WI38 (cell line): Measurements from ENCODE around the gene NPAS2.

ENCODE experiments used
- H3K4me3 ChIP-seq: 2 replicates; pipeline ENCODE4 v1.5.1; 2011; ENCODE audit warnings: low read depth, mild to moderate bottlenecking, control low read depth, low read length
- CTCF ChIP-seq: IDR thresholded peaks from 2 replicates; pipeline ENCODE4 v1.5.1; 2012; ENCODE audit warnings: low read depth, mild to moderate bottlenecking, control low read depth, low read length

Gene NPAS2

GRCh38 chr2:100935372-100935752, 115.4 kb downstream of the NPAS2 start:
- TF ChIP-seq CTCF = no peak

DNA sequence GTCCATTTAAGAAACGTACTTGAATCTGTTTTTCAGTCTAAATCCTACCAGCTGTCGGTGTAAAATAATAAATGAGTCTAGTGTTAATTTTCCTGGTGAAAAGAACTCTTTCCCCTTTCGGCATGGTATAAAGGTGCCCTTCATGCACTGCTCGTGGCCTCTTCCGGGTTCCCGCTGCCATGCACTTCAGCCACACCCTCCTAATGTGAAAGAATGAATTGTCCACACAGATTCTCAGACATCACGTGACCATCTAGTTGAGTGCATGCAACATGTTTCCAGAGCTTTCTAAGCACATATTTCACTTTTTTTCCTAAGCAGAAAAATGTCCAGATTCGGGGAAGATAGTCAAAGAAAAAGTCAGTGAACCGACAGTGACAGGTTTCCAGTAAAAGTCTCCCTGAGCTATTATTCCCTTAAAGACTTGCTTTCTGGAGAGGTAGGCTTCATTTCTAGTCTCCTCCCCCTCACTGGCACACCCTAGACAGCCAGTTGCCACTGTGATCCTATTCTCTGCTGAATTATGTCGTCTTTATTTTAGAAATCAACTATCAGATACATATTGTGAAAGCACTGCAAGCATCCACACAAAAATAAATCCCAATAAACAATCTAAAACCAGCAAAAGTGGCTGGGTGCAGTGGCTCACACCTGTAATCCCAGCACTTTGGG, 116.3 kb downstream of the NPAS2 start:
- H3K4me3 ChIP-seq = no peak overlapping the region
- TF ChIP-seq CTCF = no peak

More at GRCh38 chr2:100935372-100935752, 115.4 kb downstream of the NPAS2 start:
- no peak overlapping the region for H3K4me3 ChIP-seq

GRCh38 chr2:100936972-100937542, 117.1 kb downstream of the NPAS2 start:
- H3K4me3 ChIP-seq = no peak overlapping the region
- TF ChIP-seq CTCF = no peak

DNA sequence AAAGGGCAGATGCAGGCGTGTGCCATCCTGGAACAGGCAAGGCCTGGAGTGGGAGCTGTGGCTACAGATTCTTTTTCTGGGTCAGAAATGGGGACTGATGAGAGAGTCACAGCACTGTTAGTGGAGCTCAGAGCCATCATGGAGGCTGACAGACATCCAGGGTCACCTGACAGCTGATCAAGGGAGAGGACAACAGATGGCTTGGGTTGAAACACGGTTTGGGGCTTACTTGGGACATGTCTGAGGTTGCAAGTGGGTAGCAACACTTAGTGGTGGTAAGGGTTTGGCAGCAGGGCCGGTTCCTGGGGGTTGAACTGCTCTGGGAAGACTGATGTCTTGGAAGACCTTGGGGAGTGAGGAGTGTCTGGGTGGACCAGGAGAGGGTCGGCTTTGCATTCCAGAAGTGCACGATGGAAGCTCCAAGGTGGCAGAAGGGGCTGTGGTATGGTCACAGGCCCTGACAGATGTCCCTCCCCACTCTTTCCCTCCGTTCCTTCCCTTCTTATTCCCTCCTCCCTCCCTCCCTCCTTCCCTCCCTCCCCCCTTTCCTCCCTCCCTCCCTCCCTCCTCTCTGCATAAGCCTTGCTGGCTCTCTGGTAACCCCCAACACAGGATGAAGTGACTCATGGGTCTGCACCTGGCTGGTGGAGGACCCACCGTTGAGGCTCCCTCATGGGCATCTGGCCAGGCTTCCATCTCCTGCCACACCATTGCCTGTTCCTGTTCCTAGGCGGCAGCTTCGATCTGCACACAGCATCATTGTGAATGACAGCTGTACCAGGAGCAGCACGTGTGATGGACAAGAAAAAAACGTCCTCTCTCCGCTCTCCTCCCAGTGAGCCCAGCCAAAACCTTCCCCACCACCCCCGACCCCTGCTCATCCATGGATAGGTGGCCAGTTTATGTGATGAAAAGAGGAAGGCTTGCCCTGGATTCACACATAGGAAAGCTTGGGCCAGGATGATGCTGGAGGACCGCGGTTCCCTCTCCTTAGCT, 118.4 kb downstream of the NPAS2 start:
- no peak for TF ChIP-seq CTCF
- no peak overlapping the region for H3K4me3 ChIP-seq

DNA sequence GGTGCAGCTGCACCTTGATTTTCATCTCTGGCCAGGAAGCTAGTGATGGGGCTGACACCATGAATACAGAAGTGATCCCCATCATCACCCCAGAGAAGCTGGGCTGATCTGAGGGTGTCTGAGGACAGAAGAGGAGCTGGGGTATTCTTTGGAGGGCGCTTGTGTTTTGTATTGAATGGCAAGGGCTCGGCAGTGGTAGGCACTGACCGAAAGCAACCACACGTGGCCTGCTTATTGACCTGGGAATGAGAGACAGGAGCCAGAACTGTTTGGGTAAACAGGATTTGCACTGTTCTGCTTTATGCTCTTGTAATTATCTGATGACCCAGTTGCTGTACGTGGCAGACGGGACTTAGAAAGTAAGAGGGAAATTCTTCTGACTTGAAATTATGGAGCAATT, 119.5 kb downstream of the NPAS2 start:
- no peak overlapping the region for H3K4me3 ChIP-seq
- no peak for TF ChIP-seq CTCF

DNA sequence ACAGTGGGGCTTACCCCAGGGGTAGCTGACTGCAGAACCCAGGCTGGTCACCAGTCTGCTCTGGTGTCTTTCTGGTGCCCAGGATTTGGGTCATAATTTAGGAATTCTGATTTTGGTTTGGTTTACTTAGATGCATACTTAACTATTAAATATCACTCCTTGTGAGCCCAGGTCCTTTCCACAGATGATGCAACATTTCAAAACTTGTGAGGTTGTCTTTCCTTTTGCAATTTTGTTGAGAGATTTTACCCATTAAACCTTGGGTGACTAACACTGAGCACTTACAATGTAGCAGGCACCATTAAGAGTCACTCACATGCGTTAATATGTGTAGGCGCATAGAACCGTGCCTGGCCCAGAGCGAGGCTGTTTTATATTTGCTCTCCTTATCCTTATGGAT, 120.3 kb downstream of the NPAS2 start:
- TF ChIP-seq CTCF = no peak
- no peak overlapping the region for H3K4me3 ChIP-seq
